Activated naive CD8-positive, alpha-beta T cell treated with anti-CD3 and anti-CD28 coated beads, Interleukin-2, amount 50 U/mL, for 24 hours (primary cell): ENCODE data around the gene BCL2A1.
"Not testable (repeated sequence)": the region's sequence is repeated elsewhere in the genome, so short reads cannot be mapped to it uniquely, and the experiment has no call there.

Source experiments
- ATAC-seq: fragments of 150-1000 bp; cut with Tn5 transposase; one replicate; pipeline ENCODE4 v1.10.0; 2021
- DNase-seq: peaks from one replicate; pipeline ENCODE4 v3.0.0; 2021
- H3K27ac Mint-ChIP-seq: one replicate; pipeline ENCODE4 v1.8.0; 2021; ENCODE audit warnings: mild to moderate bottlenecking, mixed read lengths
- H3K27me3 Mint-ChIP-seq: one replicate; pipeline ENCODE4 v1.8.0; 2021; ENCODE audit warnings: mixed read lengths
- H3K36me3 Mint-ChIP-seq: one replicate; pipeline ENCODE4 v1.8.0; 2021; ENCODE audit warnings: low read depth, mixed read lengths
- H3K4me1 Mint-ChIP-seq: one replicate; pipeline ENCODE4 v1.8.0; 2021; ENCODE audit warnings: mixed read lengths
- H3K4me3 Mint-ChIP-seq: one replicate; pipeline ENCODE4 v1.8.0; 2021; ENCODE audit warnings: mild to moderate bottlenecking, moderate library complexity, mixed read lengths
- H3K9me3 Mint-ChIP-seq: one replicate; pipeline ENCODE4 v1.8.0; 2021; ENCODE audit warnings: mixed read lengths

Gene BCL2A1

DNA sequence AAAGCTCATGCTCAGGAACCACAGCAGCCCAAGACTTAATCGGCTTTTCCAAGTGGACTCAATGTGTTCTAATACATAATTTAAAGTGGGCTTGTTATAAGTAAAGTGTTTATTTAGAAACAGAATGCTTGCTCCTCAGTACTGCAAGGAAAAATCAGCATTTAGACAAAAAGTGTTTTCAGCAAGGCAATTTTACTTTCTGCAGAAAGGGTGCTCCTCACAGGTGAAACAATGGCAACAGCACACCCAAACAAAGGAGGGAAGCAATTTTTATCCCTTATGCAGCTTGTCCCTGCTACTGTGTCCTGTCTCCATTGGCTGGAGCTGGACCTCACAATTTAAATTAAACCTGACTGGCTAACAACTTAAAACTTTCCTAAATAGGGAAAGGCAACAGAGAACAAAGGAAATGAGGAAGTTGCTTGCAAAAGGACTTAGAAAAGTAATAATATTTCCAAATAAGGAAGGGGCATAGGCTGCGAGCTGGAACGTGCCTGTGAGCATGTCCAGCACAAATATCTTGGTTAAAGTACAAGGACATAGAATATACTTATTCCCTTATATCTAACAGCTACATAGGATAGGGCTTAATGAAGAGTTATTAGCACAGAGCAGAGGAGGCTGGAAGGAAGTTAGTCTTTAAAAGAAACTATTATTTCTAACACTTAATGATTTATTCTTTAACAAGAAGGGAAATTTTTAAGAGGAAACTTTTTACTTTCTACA is 55.1 kb downstream of the BCL2A1 start:
- ATAC-seq, DNase-seq, H3K27ac Mint-ChIP-seq, H3K4me1 Mint-ChIP-seq, H3K4me3 Mint-ChIP-seq, H3K27me3 Mint-ChIP-seq: not testable (repeated sequence)
- Mint-ChIP-seq H3K9me3 (peaks cover 47% of the 10 kb centered on the region), H3K36me3 (peaks cover 81% of the 10 kb centered on the region)

DNA sequence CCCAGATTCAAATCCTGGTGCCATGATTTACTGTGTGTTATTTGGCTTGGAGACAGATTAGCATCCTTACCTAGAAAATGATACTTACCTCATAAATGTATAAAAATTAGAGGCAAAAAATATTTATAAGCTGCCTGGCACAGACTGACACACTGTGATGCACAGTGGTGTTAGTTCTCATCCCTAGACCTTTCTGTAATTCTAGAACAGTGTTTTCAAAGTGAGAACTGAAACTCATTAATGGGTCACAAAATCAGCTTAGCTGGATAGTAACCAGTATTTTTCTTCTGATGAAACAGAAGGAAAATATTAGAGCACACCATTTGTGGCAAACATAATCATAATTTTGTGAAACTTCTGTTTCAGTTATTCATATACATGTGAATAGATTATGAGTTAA is 56.3 kb downstream of the BCL2A1 start:
- Mint-ChIP-seq H3K4me3 (no peak overlapping the region), H3K4me1 (peaks cover 9% of the 10 kb centered on the region), H3K27me3 (no peaks in the 10 kb centered on the region), H3K27ac (no peak overlapping the region), H3K9me3 (peaks cover 58% of the 10 kb centered on the region), H3K36me3 (peaks cover 81% of the 10 kb centered on the region)
- ATAC-seq: no peak
- DNase-seq: no peak
